Gastroesophageal sphincter (tissue), 3 donors: ENCODE results near the gene ADAMTS2.

Experiments used
- EP300 ChIP-seq: sonication (generic); formaldehyde crosslinking; IDR thresholded peaks from one replicate; pipeline ENCODE4 v1.6.1; 2017; ENCODE audit warnings: antibody characterized with exemption, mild to moderate bottlenecking
- POLR2A ChIP-seq, 2 donors: fragments of 450-650 bp; IDR thresholded peaks; one replicate each; pipeline ENCODE4 v1.6.1; 2017; ENCODE audit warnings: antibody characterized with exemption in 2 of 2, mild to moderate bottlenecking in 2 of 2, moderate library complexity in 1 of 2
- TF ChIP-seq, protein P1 (sequence below), 4 experiments: fragments of 200-600 bp in 2 of 4; fragments of 450-650 bp in 2 of 4; sonication (generic) in 1 of 4; IDR thresholded peaks; one replicate each; pipeline ENCODE4 v1.5.1; 2017 to 2019; ENCODE audit warnings: antibody characterized with exemption in 4 of 4, mild to moderate bottlenecking in 2 of 4, moderate library complexity in 2 of 4

DNA sequence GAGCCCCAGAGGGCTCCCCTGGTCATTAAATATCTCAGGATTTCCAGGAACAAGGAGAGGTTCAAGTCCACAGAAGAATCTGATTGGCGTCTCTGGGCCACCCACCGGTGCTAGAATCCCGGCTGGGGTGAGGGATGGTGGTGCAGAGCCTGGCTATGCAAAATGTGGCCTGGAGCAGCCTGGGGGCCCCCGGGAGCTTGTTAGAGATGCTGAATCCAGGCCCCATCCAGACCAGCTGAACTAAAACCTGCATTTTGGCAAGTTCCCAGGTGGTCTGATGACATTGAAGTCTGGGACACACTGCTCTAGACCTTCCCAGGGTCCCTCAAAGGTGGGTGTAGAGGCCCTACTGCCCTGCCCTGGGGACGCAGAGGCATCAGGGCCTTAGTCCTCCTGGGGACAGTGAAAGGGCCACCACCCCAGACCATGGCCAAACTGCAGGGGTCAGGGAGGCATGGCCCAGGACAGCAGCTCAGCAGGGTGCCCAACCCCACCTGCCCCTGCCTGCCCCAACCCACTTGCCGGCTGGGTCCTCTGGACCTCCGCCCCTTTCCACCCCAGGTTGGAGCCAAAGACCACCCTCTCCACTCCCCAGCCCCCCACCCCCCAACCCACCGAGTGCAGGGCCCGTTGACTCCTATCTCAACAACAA lies 34.7 kb downstream of the ADAMTS2 start:
- TF ChIP-seq POLR2A (IDR thresholded peaks at IDR 0.05) (no peak), EP300 (no peak)
- TF ChIP-seq, protein P1, sequence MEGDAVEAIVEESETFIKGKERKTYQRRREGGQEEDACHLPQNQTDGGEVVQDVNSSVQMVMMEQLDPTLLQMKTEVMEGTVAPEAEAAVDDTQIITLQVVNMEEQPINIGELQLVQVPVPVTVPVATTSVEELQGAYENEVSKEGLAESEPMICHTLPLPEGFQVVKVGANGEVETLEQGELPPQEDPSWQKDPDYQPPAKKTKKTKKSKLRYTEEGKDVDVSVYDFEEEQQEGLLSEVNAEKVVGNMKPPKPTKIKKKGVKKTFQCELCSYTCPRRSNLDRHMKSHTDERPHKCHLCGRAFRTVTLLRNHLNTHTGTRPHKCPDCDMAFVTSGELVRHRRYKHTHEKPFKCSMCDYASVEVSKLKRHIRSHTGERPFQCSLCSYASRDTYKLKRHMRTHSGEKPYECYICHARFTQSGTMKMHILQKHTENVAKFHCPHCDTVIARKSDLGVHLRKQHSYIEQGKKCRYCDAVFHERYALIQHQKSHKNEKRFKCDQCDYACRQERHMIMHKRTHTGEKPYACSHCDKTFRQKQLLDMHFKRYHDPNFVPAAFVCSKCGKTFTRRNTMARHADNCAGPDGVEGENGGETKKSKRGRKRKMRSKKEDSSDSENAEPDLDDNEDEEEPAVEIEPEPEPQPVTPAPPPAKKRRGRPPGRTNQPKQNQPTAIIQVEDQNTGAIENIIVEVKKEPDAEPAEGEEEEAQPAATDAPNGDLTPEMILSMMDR (IDR thresholded peaks at IDR 0.05) = no peak
